WTC11 (cell line): ENCODE results near the gene GRB10. TPM values are rescaled to one million over a fixed set of nuclear protein-coding genes. Genes with fewer than 3 reads are reported as not detected.

ENCODE experiments used
- ATAC-seq: fragments of 200-7000 bp; cut with Tn5 transposase; 2 replicates; pipeline ENCODE4 v1.10.0; 2021; ENCODE audit warnings: mild to moderate bottlenecking, moderate library complexity
- CTCF ChIA-PET: fragments of 300-600 bp; sonication (Branson Sonifier 250); formaldehyde crosslinking; loops from one replicate; lab custom pipeline; 2021; ENCODE audit warnings: antibody characterized with exemption; lab: Charles Lee
- POLR2A ChIA-PET: fragments of 350-600 bp; sonication (Branson Sonifier 250); formaldehyde crosslinking; loops from one replicate; lab custom pipeline; 2021; ENCODE audit warnings: antibody characterized with exemption; lab: Charles Lee
- DNase-seq: peaks from one replicate; pipeline ENCODE4 v3.0.0; 2021; ENCODE audit warnings: low spot score
- H3K27ac Mint-ChIP-seq: 2 replicates; pipeline ENCODE4 v1.8.0; 2021; ENCODE audit warnings: mixed read lengths
- H3K27me3 Mint-ChIP-seq: 2 replicates; pipeline ENCODE4 v1.8.0; 2021; ENCODE audit warnings: low read depth, mild to moderate bottlenecking, moderate library complexity, mixed read lengths
- H3K36me3 Mint-ChIP-seq: 2 replicates; pipeline ENCODE4 v1.8.0; 2021; ENCODE audit warnings: mixed read lengths
- H3K4me1 Mint-ChIP-seq: 2 replicates; pipeline ENCODE4 v1.8.0; 2022; ENCODE audit warnings: mixed read lengths
- H3K4me3 Mint-ChIP-seq: 2 replicates; pipeline ENCODE4 v1.8.0; 2021; ENCODE audit warnings: mild to moderate bottlenecking, moderate library complexity, mixed read lengths
- H3K9me3 Mint-ChIP-seq: 2 replicates; pipeline ENCODE4 v1.8.0; 2021; ENCODE audit warnings: mixed read lengths
- CREB1 ChIP-seq: sonication (generic); formaldehyde crosslinking; IDR thresholded peaks from 2 replicates; pipeline ENCODE4 v1.8.0; 2023; ENCODE audit warnings: mild to moderate bottlenecking, missing genetic modification reagents
- FOXP1 ChIP-seq: sonication (generic); formaldehyde crosslinking; IDR thresholded peaks from 2 replicates; pipeline ENCODE4 v1.8.0; 2022; ENCODE audit warnings: missing genetic modification reagents, mild to moderate bottlenecking, moderate library complexity, borderline replicate concordance
- HMGA2 ChIP-seq: fragments of 250-450 bp; sonication (Bioruptor Pico); IDR thresholded peaks from 2 replicates; pipeline ENCODE4 v1.4.0; 2021; ENCODE audit warnings: mild to moderate bottlenecking, moderate library complexity
- NR3C1 ChIP-seq: sonication (generic); formaldehyde crosslinking; conservative IDR thresholded peaks from 2 replicates; pipeline ENCODE4 v1.8.1; 2023; ENCODE audit warnings: low read depth, mild to moderate bottlenecking, missing genetic modification reagents
- RORB ChIP-seq: fragments of 250-450 bp; sonication (Bioruptor Pico); IDR thresholded peaks from 2 replicates; pipeline ENCODE4 v1.9.0; 2021; ENCODE audit warnings: mild to moderate bottlenecking
- SMAD4 ChIP-seq: sonication (generic); formaldehyde crosslinking; IDR thresholded peaks from 2 replicates; pipeline ENCODE4 v1.8.0; 2022; ENCODE audit warnings: mild to moderate bottlenecking, missing genetic modification reagents
- TEAD1 ChIP-seq: sonication (generic); formaldehyde crosslinking; IDR thresholded peaks from 2 replicates; pipeline ENCODE4 v1.8.0; 2022; ENCODE audit warnings: mild to moderate bottlenecking, missing genetic modification reagents
- TP53 ChIP-seq: sonication (generic); formaldehyde crosslinking; IDR thresholded peaks from 2 replicates; pipeline ENCODE4 v1.8.1; 2023; ENCODE audit warnings: mild to moderate bottlenecking, missing genetic modification reagents
- ZNF416 ChIP-seq: fragments of 250-450 bp; sonication (Bioruptor Pico); IDR thresholded peaks from 2 replicates; pipeline ENCODE4 v1.9.0; 2021; ENCODE audit warnings: mild to moderate bottlenecking, inconsistent platforms
- total RNA-seq: library from RNA; stranded (reverse); gene quantifications from 3 replicates; pipeline ENCODE4 v1.2.3, GENCODE V29; 2021
- TF ChIP-seq, protein P1 (sequence below): sonication (generic); formaldehyde crosslinking; IDR thresholded peaks from 2 replicates; pipeline ENCODE4 v1.8.0; 2022; ENCODE audit warnings: mild to moderate bottlenecking, missing genetic modification reagents
- TF ChIP-seq, protein P2 (sequence below): sonication (generic); formaldehyde crosslinking; IDR thresholded peaks from 2 replicates; pipeline ENCODE4 v1.8.1; 2022; ENCODE audit warnings: missing genetic modification reagents, borderline replicate concordance
- TF ChIP-seq, protein P3 (sequence below): sonication (generic); formaldehyde crosslinking; IDR thresholded peaks from 2 replicates; pipeline ENCODE4 v1.8.0; 2022; ENCODE audit warnings: mild to moderate bottlenecking, missing genetic modification reagents
- TF ChIP-seq, protein P4 (sequence below): fragments of 250-450 bp; sonication (Bioruptor Pico); IDR thresholded peaks from 2 replicates; pipeline ENCODE4 v1.9.0; 2021; ENCODE audit warnings: mild to moderate bottlenecking
- TF ChIP-seq, protein P5 (sequence below): sonication (generic); formaldehyde crosslinking; IDR thresholded peaks from 2 replicates; pipeline ENCODE4 v1.8.0; 2023; ENCODE audit warnings: missing genetic modification reagents
- TF ChIP-seq, protein P6 (sequence below): sonication (generic); formaldehyde crosslinking; IDR thresholded peaks from 2 replicates; pipeline ENCODE4 v1.8.1; 2022; ENCODE audit warnings: mild to moderate bottlenecking, moderate library complexity, missing genetic modification reagents
- TF ChIP-seq, protein P7 (sequence below): sonication (generic); formaldehyde crosslinking; IDR thresholded peaks from 2 replicates; pipeline ENCODE4 v1.8.1; 2022; ENCODE audit warnings: low read depth, missing genetic modification reagents, borderline replicate concordance

GRB10 gene
- total RNA-seq, 1 experiment from 2014 or later = 103 TPM

DNA sequence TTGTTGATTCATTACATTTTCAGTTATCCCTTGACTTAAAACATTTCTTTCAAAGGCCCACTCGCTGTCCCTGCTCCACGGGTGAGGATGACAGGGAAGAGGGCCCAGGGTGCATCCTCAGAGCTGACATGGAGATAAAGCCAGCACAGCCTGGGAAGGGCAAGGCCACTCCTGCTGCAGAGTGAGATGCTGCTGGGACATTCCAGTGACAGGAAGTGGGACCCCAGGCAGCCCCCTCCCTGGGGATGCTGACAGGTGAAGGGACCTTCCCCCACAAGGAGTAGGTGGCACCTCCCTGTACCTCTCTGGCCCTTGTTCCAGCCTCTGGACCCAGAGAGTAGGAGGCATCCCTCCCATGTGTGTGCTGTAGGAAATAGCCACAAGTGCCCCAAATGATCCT, 119.7 kb downstream of the GRB10 start:
- Mint-ChIP-seq H3K27ac (no peak overlapping the region), H3K27me3 (no peaks in the 10 kb centered on the region), H3K4me3 (no peak overlapping the region), H3K9me3 (no peaks in the 10 kb centered on the region), H3K4me1 (peaks cover 2% of the 10 kb centered on the region), H3K36me3 (peaks cover 25% of the 10 kb centered on the region)
- ATAC-seq (no peak), DNase-seq (no peak)
- ChIA-PET CTCF (no interaction called here), POLR2A (no interaction called here)
- no peak for TF ChIP-seq TEAD1 (CRISPR knock-in tag)
- no peak for TF ChIP-seq TP53
- no peak for TF ChIP-seq ZNF416 (CRISPR knock-in tag)
- TF ChIP-seq, protein P1, sequence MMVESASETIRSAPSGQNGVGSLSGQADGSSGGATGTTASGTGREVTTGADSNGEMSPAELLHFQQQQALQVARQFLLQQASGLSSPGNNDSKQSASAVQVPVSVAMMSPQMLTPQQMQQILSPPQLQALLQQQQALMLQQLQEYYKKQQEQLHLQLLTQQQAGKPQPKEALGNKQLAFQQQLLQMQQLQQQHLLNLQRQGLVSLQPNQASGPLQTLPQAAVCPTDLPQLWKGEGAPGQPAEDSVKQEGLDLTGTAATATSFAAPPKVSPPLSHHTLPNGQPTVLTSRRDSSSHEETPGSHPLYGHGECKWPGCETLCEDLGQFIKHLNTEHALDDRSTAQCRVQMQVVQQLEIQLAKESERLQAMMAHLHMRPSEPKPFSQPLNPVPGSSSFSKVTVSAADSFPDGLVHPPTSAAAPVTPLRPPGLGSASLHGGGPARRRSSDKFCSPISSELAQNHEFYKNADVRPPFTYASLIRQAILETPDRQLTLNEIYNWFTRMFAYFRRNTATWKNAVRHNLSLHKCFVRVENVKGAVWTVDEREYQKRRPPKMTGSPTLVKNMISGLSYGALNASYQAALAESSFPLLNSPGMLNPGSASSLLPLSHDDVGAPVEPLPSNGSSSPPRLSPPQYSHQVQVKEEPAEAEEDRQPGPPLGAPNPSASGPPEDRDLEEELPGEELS (CRISPR knock-in tag) = no peak
- TF ChIP-seq, protein P2, sequence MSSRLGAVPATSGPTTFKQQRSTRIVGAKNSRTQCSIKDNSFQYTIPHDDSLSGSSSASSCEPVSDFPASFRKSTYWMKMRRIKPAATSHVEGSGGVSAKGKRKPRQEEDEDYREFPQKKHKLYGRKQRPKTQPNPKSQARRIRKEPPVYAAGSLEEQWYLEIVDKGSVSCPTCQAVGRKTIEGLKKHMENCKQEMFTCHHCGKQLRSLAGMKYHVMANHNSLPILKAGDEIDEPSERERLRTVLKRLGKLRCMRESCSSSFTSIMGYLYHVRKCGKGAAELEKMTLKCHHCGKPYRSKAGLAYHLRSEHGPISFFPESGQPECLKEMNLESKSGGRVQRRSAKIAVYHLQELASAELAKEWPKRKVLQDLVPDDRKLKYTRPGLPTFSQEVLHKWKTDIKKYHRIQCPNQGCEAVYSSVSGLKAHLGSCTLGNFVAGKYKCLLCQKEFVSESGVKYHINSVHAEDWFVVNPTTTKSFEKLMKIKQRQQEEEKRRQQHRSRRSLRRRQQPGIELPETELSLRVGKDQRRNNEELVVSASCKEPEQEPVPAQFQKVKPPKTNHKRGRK (CRISPR knock-in tag) = no peak
- TF ChIP-seq, protein P3, sequence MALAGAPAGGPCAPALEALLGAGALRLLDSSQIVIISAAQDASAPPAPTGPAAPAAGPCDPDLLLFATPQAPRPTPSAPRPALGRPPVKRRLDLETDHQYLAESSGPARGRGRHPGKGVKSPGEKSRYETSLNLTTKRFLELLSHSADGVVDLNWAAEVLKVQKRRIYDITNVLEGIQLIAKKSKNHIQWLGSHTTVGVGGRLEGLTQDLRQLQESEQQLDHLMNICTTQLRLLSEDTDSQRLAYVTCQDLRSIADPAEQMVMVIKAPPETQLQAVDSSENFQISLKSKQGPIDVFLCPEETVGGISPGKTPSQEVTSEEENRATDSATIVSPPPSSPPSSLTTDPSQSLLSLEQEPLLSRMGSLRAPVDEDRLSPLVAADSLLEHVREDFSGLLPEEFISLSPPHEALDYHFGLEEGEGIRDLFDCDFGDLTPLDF (CRISPR knock-in tag) = no peak
- TF ChIP-seq FOXP1 (CRISPR knock-in tag) = no peak
- no peak for TF ChIP-seq SMAD4 (CRISPR knock-in tag)
- TF ChIP-seq, protein P4, sequence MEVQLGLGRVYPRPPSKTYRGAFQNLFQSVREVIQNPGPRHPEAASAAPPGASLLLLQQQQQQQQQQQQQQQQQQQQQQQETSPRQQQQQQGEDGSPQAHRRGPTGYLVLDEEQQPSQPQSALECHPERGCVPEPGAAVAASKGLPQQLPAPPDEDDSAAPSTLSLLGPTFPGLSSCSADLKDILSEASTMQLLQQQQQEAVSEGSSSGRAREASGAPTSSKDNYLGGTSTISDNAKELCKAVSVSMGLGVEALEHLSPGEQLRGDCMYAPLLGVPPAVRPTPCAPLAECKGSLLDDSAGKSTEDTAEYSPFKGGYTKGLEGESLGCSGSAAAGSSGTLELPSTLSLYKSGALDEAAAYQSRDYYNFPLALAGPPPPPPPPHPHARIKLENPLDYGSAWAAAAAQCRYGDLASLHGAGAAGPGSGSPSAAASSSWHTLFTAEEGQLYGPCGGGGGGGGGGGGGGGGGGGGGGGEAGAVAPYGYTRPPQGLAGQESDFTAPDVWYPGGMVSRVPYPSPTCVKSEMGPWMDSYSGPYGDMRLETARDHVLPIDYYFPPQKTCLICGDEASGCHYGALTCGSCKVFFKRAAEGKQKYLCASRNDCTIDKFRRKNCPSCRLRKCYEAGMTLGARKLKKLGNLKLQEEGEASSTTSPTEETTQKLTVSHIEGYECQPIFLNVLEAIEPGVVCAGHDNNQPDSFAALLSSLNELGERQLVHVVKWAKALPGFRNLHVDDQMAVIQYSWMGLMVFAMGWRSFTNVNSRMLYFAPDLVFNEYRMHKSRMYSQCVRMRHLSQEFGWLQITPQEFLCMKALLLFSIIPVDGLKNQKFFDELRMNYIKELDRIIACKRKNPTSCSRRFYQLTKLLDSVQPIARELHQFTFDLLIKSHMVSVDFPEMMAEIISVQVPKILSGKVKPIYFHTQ = no peak
- TF ChIP-seq HMGA2 (CRISPR knock-in tag) = no peak
- TF ChIP-seq, protein P5, sequence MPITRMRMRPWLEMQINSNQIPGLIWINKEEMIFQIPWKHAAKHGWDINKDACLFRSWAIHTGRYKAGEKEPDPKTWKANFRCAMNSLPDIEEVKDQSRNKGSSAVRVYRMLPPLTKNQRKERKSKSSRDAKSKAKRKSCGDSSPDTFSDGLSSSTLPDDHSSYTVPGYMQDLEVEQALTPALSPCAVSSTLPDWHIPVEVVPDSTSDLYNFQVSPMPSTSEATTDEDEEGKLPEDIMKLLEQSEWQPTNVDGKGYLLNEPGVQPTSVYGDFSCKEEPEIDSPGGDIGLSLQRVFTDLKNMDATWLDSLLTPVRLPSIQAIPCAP (CRISPR knock-in tag) = no peak
- TF ChIP-seq NR3C1 (CRISPR knock-in tag) = no peak
- no peak for TF ChIP-seq CREB1
- TF ChIP-seq RORB (CRISPR knock-in tag) = no peak
- TF ChIP-seq, protein P6, sequence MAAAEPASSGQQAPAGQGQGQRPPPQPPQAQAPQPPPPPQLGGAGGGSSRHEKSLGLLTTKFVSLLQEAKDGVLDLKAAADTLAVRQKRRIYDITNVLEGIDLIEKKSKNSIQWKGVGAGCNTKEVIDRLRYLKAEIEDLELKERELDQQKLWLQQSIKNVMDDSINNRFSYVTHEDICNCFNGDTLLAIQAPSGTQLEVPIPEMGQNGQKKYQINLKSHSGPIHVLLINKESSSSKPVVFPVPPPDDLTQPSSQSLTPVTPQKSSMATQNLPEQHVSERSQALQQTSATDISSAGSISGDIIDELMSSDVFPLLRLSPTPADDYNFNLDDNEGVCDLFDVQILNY = no peak
- TF ChIP-seq, protein P7, sequence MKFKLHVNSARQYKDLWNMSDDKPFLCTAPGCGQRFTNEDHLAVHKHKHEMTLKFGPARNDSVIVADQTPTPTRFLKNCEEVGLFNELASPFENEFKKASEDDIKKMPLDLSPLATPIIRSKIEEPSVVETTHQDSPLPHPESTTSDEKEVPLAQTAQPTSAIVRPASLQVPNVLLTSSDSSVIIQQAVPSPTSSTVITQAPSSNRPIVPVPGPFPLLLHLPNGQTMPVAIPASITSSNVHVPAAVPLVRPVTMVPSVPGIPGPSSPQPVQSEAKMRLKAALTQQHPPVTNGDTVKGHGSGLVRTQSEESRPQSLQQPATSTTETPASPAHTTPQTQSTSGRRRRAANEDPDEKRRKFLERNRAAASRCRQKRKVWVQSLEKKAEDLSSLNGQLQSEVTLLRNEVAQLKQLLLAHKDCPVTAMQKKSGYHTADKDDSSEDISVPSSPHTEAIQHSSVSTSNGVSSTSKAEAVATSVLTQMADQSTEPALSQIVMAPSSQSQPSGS (CRISPR knock-in tag) = no peak
